Measurements from ENCODE around the gene TPR.

TPR gene

GRCh38 chr1:186308264-186309060, 66.6 kb downstream of the TPR start:
- Histone ChIP-seq H3K4me1 (ENCODE audit: insufficient read depth, low read length) (no peaks in the 10 kb centered on the region), H3K36me3 (ENCODE audit: insufficient read depth, low read length) (no peaks in the 10 kb centered on the region; the same call in none of the 2 replicates), H3K9ac (ENCODE audit: low read depth, low read length) (no peak overlapping the region), H3K9me3 (ENCODE audit: control insufficient read depth, insufficient read depth, low read length) (no peaks in the 10 kb centered on the region)

- Histone ChIP-seq H3K4me1 (ENCODE audit: insufficient read depth, low read length) (no peaks in the 10 kb centered on the region), H3K9ac (ENCODE audit: low read depth, low read length) (no peak overlapping the region), H3K9me3 (ENCODE audit: control insufficient read depth, insufficient read depth, low read length) (no peaks in the 10 kb centered on the region), H3K36me3 (ENCODE audit: insufficient read depth, low read length) (no peaks in the 10 kb centered on the region; the same call in 1 of the 2 replicates)
Observed at GRCh38 chr1:186307445-186307844, 67.6 kb downstream of the TPR start.

GRCh38 chr1:186306533-186306932, 68.5 kb downstream of the TPR start:
- no peaks in the 10 kb centered on the region for H3K36me3 ChIP-seq (ENCODE audit: insufficient read depth, low read length)
- no peak overlapping the region for H3K9ac ChIP-seq (ENCODE audit: low read depth, low read length)
- H3K9me3 ChIP-seq (ENCODE audit: control insufficient read depth, insufficient read depth, low read length): no peaks in the 10 kb centered on the region
- no peaks in the 10 kb centered on the region for H3K4me1 ChIP-seq (ENCODE audit: insufficient read depth, low read length)

GRCh38 chr1:186304982-186305949, 69.8 kb downstream of the TPR start:
- Histone ChIP-seq H3K4me1 (ENCODE audit: insufficient read depth, low read length) (no peaks in the 10 kb centered on the region), H3K9me3 (ENCODE audit: control insufficient read depth, insufficient read depth, low read length) (no peaks in the 10 kb centered on the region), H3K36me3 (ENCODE audit: insufficient read depth, low read length) (no peaks in the 10 kb centered on the region), H3K9ac (ENCODE audit: low read depth, low read length) (no peak overlapping the region)

GRCh38 chr1:186303911-186304310, 71.1 kb downstream of the TPR start:
- H3K9ac ChIP-seq (ENCODE audit: low read depth, low read length): no peak overlapping the region
- no peaks in the 10 kb centered on the region for H3K4me1 ChIP-seq (ENCODE audit: insufficient read depth, low read length)
- no peaks in the 10 kb centered on the region for H3K9me3 ChIP-seq (ENCODE audit: control insufficient read depth, insufficient read depth, low read length)
- no peaks in the 10 kb centered on the region for H3K36me3 ChIP-seq (ENCODE audit: insufficient read depth, low read length)

GRCh38 chr1:186302381-186302920, 72.6 kb downstream of the TPR start:
- H3K4me1 ChIP-seq (ENCODE audit: insufficient read depth, low read length): no peaks in the 10 kb centered on the region
- H3K36me3 ChIP-seq (ENCODE audit: insufficient read depth, low read length): no peaks in the 10 kb centered on the region
- H3K9me3 ChIP-seq (ENCODE audit: control insufficient read depth, insufficient read depth, low read length): no peaks in the 10 kb centered on the region
- H3K9ac ChIP-seq (ENCODE audit: low read depth, low read length): no peak overlapping the region

- Histone ChIP-seq H3K9me3 (ENCODE audit: control insufficient read depth, insufficient read depth, low read length) (no peaks in the 10 kb centered on the region), H3K4me1 (ENCODE audit: insufficient read depth, low read length) (no peaks in the 10 kb centered on the region), H3K9ac (ENCODE audit: low read depth, low read length) (no peak overlapping the region), H3K36me3 (ENCODE audit: insufficient read depth, low read length) (no peaks in the 10 kb centered on the region)
Observed at GRCh38 chr1:186301448-186301847, 73.6 kb downstream of the TPR start.

GRCh38 chr1:186300056-186300455, 75.0 kb downstream of the TPR start:
- Histone ChIP-seq H3K36me3 (ENCODE audit: insufficient read depth, low read length) (no peaks in the 10 kb centered on the region), H3K4me1 (ENCODE audit: insufficient read depth, low read length) (no peaks in the 10 kb centered on the region), H3K9me3 (ENCODE audit: control insufficient read depth, insufficient read depth, low read length) (no peaks in the 10 kb centered on the region), H3K9ac (ENCODE audit: low read depth, low read length) (no peak overlapping the region)

GRCh38 chr1:186299570-186299969, 75.5 kb downstream of the TPR start:
- H3K9ac ChIP-seq (ENCODE audit: low read depth, low read length): no peak overlapping the region
- H3K36me3 ChIP-seq (ENCODE audit: insufficient read depth, low read length): no peaks in the 10 kb centered on the region
- no peaks in the 10 kb centered on the region for H3K4me1 ChIP-seq (ENCODE audit: insufficient read depth, low read length)

GRCh38 chr1:186298851-186299250, 76.2 kb downstream of the TPR start:
- no peaks in the 10 kb centered on the region for H3K9me3 ChIP-seq (ENCODE audit: control insufficient read depth, insufficient read depth, low read length)
- H3K36me3 ChIP-seq (ENCODE audit: insufficient read depth, low read length): no peaks in the 10 kb centered on the region
- no peaks in the 10 kb centered on the region for H3K4me1 ChIP-seq (ENCODE audit: insufficient read depth, low read length)
- H3K9ac ChIP-seq (ENCODE audit: low read depth, low read length): no peak overlapping the region

More at GRCh38 chr1:186299570-186299969, 75.5 kb downstream of the TPR start:
- H3K9me3 ChIP-seq (ENCODE audit: control insufficient read depth, insufficient read depth, low read length): no peaks in the 10 kb centered on the region

- Histone ChIP-seq H3K9ac (ENCODE audit: low read depth, low read length) (no peak overlapping the region), H3K4me1 (ENCODE audit: insufficient read depth, low read length) (no peaks in the 10 kb centered on the region), H3K9me3 (ENCODE audit: control insufficient read depth, insufficient read depth, low read length) (no peaks in the 10 kb centered on the region), H3K36me3 (ENCODE audit: insufficient read depth, low read length) (no peaks in the 10 kb centered on the region)
Observed at GRCh38 chr1:186297439-186298045, 77.5 kb downstream of the TPR start.

GRCh38 chr1:186295980-186296379, 79.1 kb downstream of the TPR start, which contains the start of gene PRG4:
Gene PRG4 (plus strand): TSS chr1:186296279.
- no peaks in the 10 kb centered on the region for H3K4me1 ChIP-seq (ENCODE audit: insufficient read depth, low read length)
- no peaks in the 10 kb centered on the region for H3K36me3 ChIP-seq (ENCODE audit: insufficient read depth, low read length)
- no peaks in the 10 kb centered on the region for H3K9me3 ChIP-seq (ENCODE audit: control insufficient read depth, insufficient read depth, low read length)
- H3K9ac ChIP-seq (ENCODE audit: low read depth, low read length): no peak within 1 kb of the TSS

GRCh38 chr1:186292875-186293274, 82.2 kb downstream of the TPR start:
- H3K9me3 ChIP-seq (ENCODE audit: control insufficient read depth, insufficient read depth, low read length): no peaks in the 10 kb centered on the region
- H3K36me3 ChIP-seq (ENCODE audit: insufficient read depth, low read length): no peaks in the 10 kb centered on the region
- H3K9ac ChIP-seq (ENCODE audit: low read depth, low read length): no peak overlapping the region
- H3K4me1 ChIP-seq (ENCODE audit: insufficient read depth, low read length): no peaks in the 10 kb centered on the region

GRCh38 chr1:186291271-186291670, 83.8 kb downstream of the TPR start:
- Histone ChIP-seq H3K9ac (ENCODE audit: low read depth, low read length) (no peak overlapping the region), H3K36me3 (ENCODE audit: insufficient read depth, low read length) (no peaks in the 10 kb centered on the region), H3K9me3 (ENCODE audit: control insufficient read depth, insufficient read depth, low read length) (no peaks in the 10 kb centered on the region)

More at GRCh38 chr1:186291271-186291670, 83.8 kb downstream of the TPR start:
- no peaks in the 10 kb centered on the region for H3K4me1 ChIP-seq (ENCODE audit: insufficient read depth, low read length)

All from ES-I3 (cell line).